IMR-90 (cell line): ENCODE results near the gene THNSL1. TPM values are rescaled to one million over a fixed set of nuclear protein-coding genes. Genes with fewer than 3 reads are reported as not detected.

Experiments used
- ATAC-seq: fragments of 200-7000 bp; cut with Tn5 transposase; 2 replicates; pipeline ENCODE4 v1.9.1; 2020; ENCODE audit warnings: low read depth, mild to moderate bottlenecking, moderate library complexity
- BruUV-seq: library from RNA; stranded (reverse); fragments of 400-500 nt; replicated peaks from 2 replicates; lab custom pipeline; 2021; lab: Mats Ljungman, UMichigan
- CTCF ChIA-PET: fragments of 300-600 bp; formaldehyde crosslinking; extraction: SDS; loops from one replicate; lab custom pipeline; 2021; ENCODE audit warnings: antibody characterized with exemption; lab: Yijun Ruan, JAX
- POLR2A ChIA-PET: fragments of 300-600 bp; sonication (Branson Sonifier 250); formaldehyde crosslinking; loops from one replicate; lab custom pipeline; 2022; ENCODE audit warnings: antibody characterized with exemption; ENCODE audit not compliant: unreplicated experiment; lab: Charles Lee
- DNase-seq: peaks from one replicate; pipeline ENCODE4 v3.0.0; 2013
- H2AFZ ChIP-seq: replicated peaks from 2 replicates; pipeline ENCODE3; 2013; ENCODE audit warnings: low read length, mild to moderate bottlenecking; ENCODE audit not compliant: poor library complexity
- H2AK5ac ChIP-seq: 2 replicates; pipeline ENCODE4 v1.6.1; 2013; ENCODE audit warnings: low read depth, low read length, inconsistent platforms
- H2AK9ac ChIP-seq: replicated peaks from 2 replicates; pipeline ENCODE3; 2013; ENCODE audit warnings: mild to moderate bottlenecking, low read depth, low read length, moderate library complexity; ENCODE audit not compliant: poor library complexity
- H2BK120ac ChIP-seq: 2 replicates; pipeline ENCODE4 v1.6.1; 2013; ENCODE audit warnings: low read depth, low read length, inconsistent platforms
- H2BK15ac ChIP-seq: 3 replicates; pipeline ENCODE4 v1.6.1; 2013; ENCODE audit warnings: low read depth, low read length, inconsistent platforms
- H2BK20ac ChIP-seq: 2 replicates; pipeline ENCODE4 v1.6.1; 2013; ENCODE audit warnings: low read depth, mild to moderate bottlenecking, inconsistent platforms, low read length, moderate library complexity
- H2BK5ac ChIP-seq: 2 replicates; pipeline ENCODE4 v1.6.1; 2013; ENCODE audit warnings: mild to moderate bottlenecking, low read depth, low read length, inconsistent platforms; ENCODE audit not compliant: poor library complexity, severe bottlenecking
- H3K14ac ChIP-seq: replicated peaks from 2 replicates; pipeline ENCODE4 v1.6.1; 2013; ENCODE audit warnings: low read depth, low read length, inconsistent platforms
- H3K18ac ChIP-seq: 2 replicates; pipeline ENCODE4 v1.6.1; 2013; ENCODE audit warnings: low read depth, low read length, control low read depth
- H3K23ac ChIP-seq: 2 replicates; pipeline ENCODE4 v1.6.1; 2013; ENCODE audit warnings: low read depth, low read length, inconsistent platforms
- H3K27ac ChIP-seq: 2 replicates; pipeline ENCODE4 v1.5.1; 2013; ENCODE audit warnings: mild to moderate bottlenecking, control low read depth, low read length; ENCODE audit not compliant: insufficient read depth
- H3K27me3 ChIP-seq: 2 replicates; pipeline ENCODE4 v1.6.1; 2013; ENCODE audit warnings: low read length; ENCODE audit not compliant: control insufficient read depth, insufficient read depth
- H3K36me3 ChIP-seq: 2 replicates; pipeline ENCODE4 v1.6.1; 2013; ENCODE audit warnings: low read length, mixed read lengths; ENCODE audit not compliant: control insufficient read depth, insufficient read depth
- H3K4ac ChIP-seq: 2 replicates; pipeline ENCODE4 v1.6.1; 2013; ENCODE audit warnings: low read depth, low read length, inconsistent platforms
- H3K4me1 ChIP-seq: 2 replicates; pipeline ENCODE4 v1.6.1; 2013; ENCODE audit warnings: low read length, mixed read lengths; ENCODE audit not compliant: control insufficient read depth, insufficient read depth
- H3K4me2 ChIP-seq: 2 replicates; pipeline ENCODE4 v1.6.1; 2013; ENCODE audit warnings: low read depth, mild to moderate bottlenecking, control low read depth, low read length, moderate library complexity
- H3K4me3 ChIP-seq: 2 replicates; pipeline ENCODE4 v1.5.1; 2013; ENCODE audit warnings: low read depth, mild to moderate bottlenecking, control low read depth, low read length, moderate library complexity; ENCODE audit not compliant: insufficient read depth
- H3K56ac ChIP-seq: 2 replicates; pipeline ENCODE4 v1.6.1; 2013; ENCODE audit warnings: low read length, inconsistent platforms; ENCODE audit not compliant: insufficient read depth; ENCODE audit errors: extremely low read depth
- H3K79me1 ChIP-seq, 2 experiments: 2 replicates each; pipeline ENCODE4 v1.6.1; 2013; ENCODE audit warnings: low read length in 2 of 2, inconsistent platforms in 1 of 2, low read depth in 1 of 2
- H3K9ac ChIP-seq: 2 replicates; pipeline ENCODE4 v1.6.1; 2013; ENCODE audit warnings: low read depth, low read length, control low read depth
- H3K9me1 ChIP-seq: 2 replicates; pipeline ENCODE4 v1.6.1; 2013; ENCODE audit warnings: low read length, inconsistent platforms; ENCODE audit not compliant: insufficient read depth
- H3K9me3 ChIP-seq: 2 replicates; pipeline ENCODE4 v1.6.1; 2013; ENCODE audit warnings: low read length; ENCODE audit not compliant: control insufficient read depth, insufficient read depth
- H4K20me1 ChIP-seq: 2 replicates; pipeline ENCODE4 v1.6.1; 2013; ENCODE audit warnings: low read length, inconsistent platforms; ENCODE audit not compliant: insufficient read depth
- H4K5ac ChIP-seq: 2 replicates; pipeline ENCODE4 v1.6.1; 2013; ENCODE audit warnings: mild to moderate bottlenecking, low read depth, low read length, control low read depth
- H4K8ac ChIP-seq, 2 experiments: 2 replicates each; pipeline ENCODE4 v1.6.1; 2013; ENCODE audit warnings: low read depth in 2 of 2, low read length in 2 of 2, control low read depth in 1 of 2, inconsistent platforms in 1 of 2
- H4K91ac ChIP-seq: 2 replicates; pipeline ENCODE4 v1.6.1; 2013; ENCODE audit warnings: low read depth, low read length, inconsistent platforms; ENCODE audit not compliant: insufficient read depth
- BHLHE40 ChIP-seq: fragments of 150-350 bp; IDR thresholded peaks from 2 replicates; pipeline ENCODE4 v1.6.1; 2016; ENCODE audit warnings: mild to moderate bottlenecking, low read depth, low read length
- CEBPB ChIP-seq: IDR thresholded peaks from 2 replicates; pipeline ENCODE4 v1.6.1; 2012; ENCODE audit warnings: low read depth, low read length, improper control_type of control experiment
- NFE2L2 ChIP-seq: fragments of 150-350 bp; IDR thresholded peaks from 2 replicates; pipeline ENCODE4 v1.6.1; 2016; ENCODE audit warnings: low read depth, mild to moderate bottlenecking, low read length
- SMC3 ChIP-seq: fragments of 150-350 bp; IDR thresholded peaks from 2 replicates; pipeline ENCODE4 v1.6.1; 2016; ENCODE audit warnings: low read depth, mild to moderate bottlenecking, antibody characterized with exemption, low read length, moderate library complexity
- WGBS, 2 experiments: methylation state at CpG; one replicate each; pipeline versions ENCODE4 v1.1.5 to v1.1.7; 2013; ENCODE audit warnings: missing lambda C conversion rate in 2 of 2; ENCODE audit not compliant: insufficient read length in 1 of 2; ENCODE audit errors: extremely low coverage in 2 of 2; 5-methylcytosine and 5-hydroxymethylcytosine counted together
- dilution Hi-C: fragments of 300-500 bp; cut with HindIII; formaldehyde crosslinking; loops from one replicate; pipeline ENCODE4 v1.14.3; 2018; ENCODE audit warnings: low sequenced_read_pairs; ENCODE audit not compliant: unreplicated experiment
- in situ Hi-C: fragments of 300-500 bp; cut with MboI; formaldehyde crosslinking; loops from 3 replicates; pipeline ENCODE4 v1.14.3; 2019; ENCODE audit warnings: low sequenced_read_pairs, inconsistent platforms, mixed read lengths
- intact Hi-C: fragments of 100-400 bp; cut with micrococcal nuclease; formaldehyde crosslinking; loops from 2 replicates; pipeline ENCODE4 v1.10.0; 2022
- polyA plus RNA-seq, 3 experiments: library from polyadenylated mRNA; depleted of rRNA; stranded (reverse); fragments of >200 nt; gene quantifications; 2 replicates each; pipeline ENCODE4 v1.2.3, GENCODE V29; 2012; ENCODE audit warnings: low replicate concordance in 1 of 3
- total RNA-seq: library from RNA; depleted of rRNA; stranded (reverse); fragments of >200 nt; gene quantifications from 2 replicates; pipeline ENCODE4 v1.2.3, GENCODE V29; 2012

The THNSL1 gene
- total and polyA plus RNA-seq, 2 of the 4 experiments (the other 2 are of a cell fraction), result 1.3 to 2.0 TPM

DNA sequence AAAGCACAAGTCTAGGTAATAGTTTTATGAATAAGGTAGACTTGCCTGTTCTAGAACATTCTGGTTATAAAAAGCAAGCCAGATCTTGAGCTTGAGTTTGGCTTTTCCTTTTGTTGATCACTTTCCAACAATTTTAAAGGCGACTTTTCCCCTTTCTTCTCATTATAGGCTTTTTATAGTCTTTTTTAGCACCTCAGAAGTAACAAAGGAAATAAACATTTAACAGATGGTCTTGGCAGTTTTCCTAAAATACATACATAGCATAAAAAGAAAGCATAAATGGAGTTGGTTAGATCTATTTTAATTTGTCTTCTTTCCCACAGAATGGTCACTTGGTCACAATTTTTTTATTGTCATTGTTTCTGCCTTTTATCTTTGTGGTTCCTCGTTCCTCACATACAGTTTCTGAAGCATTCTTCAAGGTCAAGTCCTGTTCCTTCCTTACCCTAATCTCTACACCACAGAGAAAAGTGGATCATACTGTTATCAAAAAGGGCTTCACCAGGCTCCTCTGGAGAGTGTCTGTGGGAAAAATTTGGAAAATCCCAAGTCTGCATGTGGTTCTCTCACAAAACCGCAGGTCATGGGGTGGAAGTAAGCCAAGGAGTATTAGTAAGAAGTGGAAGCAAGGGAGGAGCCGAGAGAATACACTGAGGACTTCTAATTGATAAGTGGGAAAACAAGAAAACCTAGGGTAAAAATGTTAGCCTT lies 31.3 kb downstream of the THNSL1 start:
- no peak overlapping the region for H2BK120ac ChIP-seq
- no peak overlapping the region for H3K4me2 ChIP-seq
- no peak overlapping the region for H3K18ac ChIP-seq

More for the DNA sequence above, 31.3 kb downstream of the THNSL1 start:
- no peaks in the 10 kb centered on the region for H3K79me1 ChIP-seq
- no peak overlapping the region for H4K5ac ChIP-seq
- no peak overlapping the region for H2BK5ac ChIP-seq
- no peak overlapping the region for H2BK20ac ChIP-seq
- H3K27ac ChIP-seq, result no peak overlapping the region
- no peak overlapping the region for H3K4ac ChIP-seq
- H3K4me3 ChIP-seq, result no peak overlapping the region
- H3K14ac ChIP-seq, result no peak overlapping the region
- no peaks in the 10 kb centered on the region for H4K20me1 ChIP-seq
- H3K9me1 ChIP-seq, result no peaks in the 10 kb centered on the region
- no TSS peak for BruUV-seq
- WGBS, 2 experiments, result 60% methylated on average over 1 of the region's 4 CpGs; no CpG with 5 or more reads in 1 of the 2 experiments
- no peaks in the 10 kb centered on the region for H3K4me1 ChIP-seq
- dilution Hi-C loops (no loop called here), intact Hi-C loops (no loop called here), in situ Hi-C loops (no loop called here)
- H3K23ac ChIP-seq, result no peak overlapping the region
- no peak overlapping the region for H2BK15ac ChIP-seq
- TF ChIP-seq CEBPB (no peak), BHLHE40 (no peak), SMC3 (no peak), NFE2L2 (no peak)
- no peak overlapping the region for H2AFZ ChIP-seq
- no peak overlapping the region for H2AK5ac ChIP-seq
- ChIA-PET POLR2A (no interaction called here), CTCF (no interaction called here)
- H4K91ac ChIP-seq, result no peak overlapping the region
- H3K9me3 ChIP-seq, result peaks cover 3% of the 10 kb centered on the region
- H3K9ac ChIP-seq, result no peak overlapping the region
- no peaks in the 10 kb centered on the region for H3K36me3 ChIP-seq
- H4K8ac ChIP-seq, result no peak overlapping the region
- no peak overlapping the region for H2AK9ac ChIP-seq
- DNase-seq (peak; percentile 66), ATAC-seq (no peak)
- H3K27me3 ChIP-seq, result peaks cover 15% of the 10 kb centered on the region
- H3K56ac ChIP-seq, result no peak overlapping the region
